ENCODE results near the gene CFAP91. TPM values are rescaled to one million over a fixed set of nuclear protein-coding genes. Genes with fewer than 3 reads are reported as not detected.

Gene CFAP91
- total and polyA plus RNA-seq, 3 experiments from 2014 or later: 0.45 to 0.77 (median 0.64) TPM

DNA sequence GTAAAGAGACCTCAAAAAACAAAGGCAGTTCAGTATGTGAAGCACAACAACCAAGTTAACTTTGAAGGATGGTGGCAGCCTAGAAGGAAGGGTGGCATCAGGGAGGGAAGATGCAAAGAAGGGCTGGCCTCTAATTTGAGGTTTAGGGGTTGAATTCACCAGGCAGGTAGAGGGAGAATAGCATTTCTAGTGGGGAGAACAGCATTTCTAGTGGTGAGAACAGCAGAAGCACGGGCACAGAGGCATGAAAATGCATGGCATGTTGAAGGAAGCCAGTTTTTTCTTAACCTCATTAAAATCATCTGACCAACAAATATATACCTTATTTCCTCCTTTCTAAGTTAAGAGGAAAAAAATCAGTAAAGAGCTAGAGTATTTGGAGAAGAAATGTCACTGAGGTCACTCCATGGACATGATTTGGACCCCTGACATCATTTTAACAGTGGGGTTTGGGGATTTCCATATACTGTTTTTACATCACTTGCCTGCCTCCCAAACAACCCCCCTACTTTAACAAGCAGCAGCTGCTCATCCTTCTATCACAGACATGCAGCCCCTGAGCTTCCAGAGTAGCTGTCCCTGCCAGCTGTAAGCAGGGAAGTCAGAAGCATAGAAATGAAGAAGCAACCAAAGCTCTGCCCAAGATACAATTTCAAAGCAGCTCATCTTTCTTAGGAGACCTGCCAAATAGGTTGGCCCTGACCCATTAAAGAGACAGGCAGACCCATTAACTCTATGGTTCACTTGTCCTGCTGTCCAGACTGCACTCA is 40.0 kb upstream of the CFAP91 start:
- Mint-ChIP-seq H3K4me1 (peaks cover 0 to 2% (median 0%) of the 10 kb centered on the region in 3 donors), H3K4me3 (no peak overlapping the region), H3K9me3 (no peaks in the 10 kb centered on the region), H3K27me3 (peaks cover 0 to 1% of the 10 kb centered on the region in 2 donors), H3K27ac (peak overlapping the region in 5 of 8 donors; percentile 29 to 82 (median 61)), H3K36me3 (peaks cover 0 to 25% (median 5%) of the 10 kb centered on the region in 3 donors)
- no peaks in the 10 kb centered on the region for H3K9me3 ChIP-seq (ENCODE audit: low read length)
- H3K27ac ChIP-seq (ENCODE audit: low read depth, low read length): no peak overlapping the region
- no peaks in the 10 kb centered on the region for H3K36me3 ChIP-seq (ENCODE audit: insufficient read depth, low read length)
- no peaks in the 10 kb centered on the region for H3K4me1 ChIP-seq (ENCODE audit: insufficient read depth, low read length)
- POLR2A ChIA-PET: no interaction called here
- no peak overlapping the region for H3K4me3 ChIP-seq (ENCODE audit: low read length)
- H3K27me3 ChIP-seq (ENCODE audit: insufficient read depth, low read length, poor library complexity, severe bottlenecking): no peaks in the 10 kb centered on the region
- CTCF ChIA-PET: no interaction called here
- no peak for DNase-seq

DNA sequence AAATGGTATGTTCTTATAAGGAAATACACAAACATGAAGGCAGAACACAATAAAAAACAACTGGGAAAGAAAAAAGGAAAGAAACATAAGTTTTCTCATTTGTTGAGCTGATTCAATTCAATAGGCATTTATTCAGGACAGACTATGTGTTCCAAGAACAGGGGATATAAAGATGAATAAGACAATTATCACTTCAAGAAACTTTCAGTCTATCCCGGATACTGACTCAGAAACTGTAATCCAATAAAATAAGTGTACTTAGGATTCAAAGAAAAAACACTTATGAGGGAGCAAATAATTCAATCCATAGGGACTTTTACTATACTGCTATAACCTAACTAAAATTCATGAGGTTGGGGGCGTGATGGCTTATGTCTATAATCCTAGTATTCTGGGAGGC is 38.9 kb upstream of the CFAP91 start:
- POLR2A ChIA-PET: no interaction called here
- H3K27me3 ChIP-seq (ENCODE audit: insufficient read depth, low read length, poor library complexity, severe bottlenecking): no peaks in the 10 kb centered on the region
- H3K27ac ChIP-seq (ENCODE audit: low read depth, low read length): no peak overlapping the region
- H3K9me3 ChIP-seq (ENCODE audit: low read length): no peaks in the 10 kb centered on the region
- Mint-ChIP-seq H3K27me3 (peaks cover 0 to 1% of the 10 kb centered on the region in 2 donors), H3K9me3 (no peaks in the 10 kb centered on the region), H3K36me3 (peaks cover 0 to 27% (median 5%) of the 10 kb centered on the region in 3 donors), H3K27ac (peak overlapping the region in 4 of 8 donors; percentile 5 to 83 (median 58)), H3K4me3 (no peak overlapping the region), H3K4me1 (peaks cover 0 to 2% (median 0%) of the 10 kb centered on the region in 3 donors)
- peaks cover 4% of the 10 kb centered on the region for H3K36me3 ChIP-seq (ENCODE audit: insufficient read depth, low read length)
- no peak for DNase-seq
- no peaks in the 10 kb centered on the region for H3K4me1 ChIP-seq (ENCODE audit: insufficient read depth, low read length)
- CTCF ChIA-PET: no interaction called here
- no peak overlapping the region for H3K4me3 ChIP-seq (ENCODE audit: low read length)

DNA sequence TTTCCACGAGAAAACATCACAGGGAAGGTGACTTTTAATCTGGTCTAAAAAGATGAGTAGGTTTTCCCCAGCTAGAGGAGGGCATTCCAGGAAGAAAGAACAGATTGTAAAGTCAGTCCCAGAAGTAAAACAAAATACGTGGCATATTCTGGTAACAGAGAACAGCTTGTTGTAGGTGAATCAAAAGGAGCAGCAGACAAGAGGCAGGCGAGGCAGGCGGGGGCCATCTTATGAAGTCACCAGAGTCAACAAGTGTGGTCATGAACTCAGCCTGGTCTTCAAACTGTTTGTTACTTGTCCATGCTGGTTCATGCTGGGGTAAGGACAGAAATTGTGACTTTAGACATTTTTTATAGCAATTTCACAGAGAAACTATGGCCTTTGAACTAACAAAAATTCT is 38.5 kb upstream of the CFAP91 start:
- peaks cover 4% of the 10 kb centered on the region for H3K36me3 ChIP-seq (ENCODE audit: insufficient read depth, low read length)
- ChIA-PET POLR2A (no interaction called here), CTCF (no interaction called here)
- no peak for DNase-seq
- H3K27ac ChIP-seq (ENCODE audit: low read depth, low read length): no peak overlapping the region
- Mint-ChIP-seq H3K4me3 (no peak overlapping the region), H3K27me3 (peaks cover 0 to 1% of the 10 kb centered on the region in 2 donors), H3K4me1 (peaks cover 0 to 2% (median 0%) of the 10 kb centered on the region in 3 donors), H3K27ac (peak overlapping the region in 1 of 8 donors; percentile 62), H3K9me3 (no peaks in the 10 kb centered on the region), H3K36me3 (peaks cover under 1 to 30% (median 4%) of the 10 kb centered on the region in 3 donors)
- H3K27me3 ChIP-seq (ENCODE audit: insufficient read depth, low read length, poor library complexity, severe bottlenecking): no peaks in the 10 kb centered on the region
- H3K4me3 ChIP-seq (ENCODE audit: low read length): no peak overlapping the region
- H3K4me1 ChIP-seq (ENCODE audit: insufficient read depth, low read length): no peaks in the 10 kb centered on the region
- H3K9me3 ChIP-seq (ENCODE audit: low read length): no peaks in the 10 kb centered on the region

DNA sequence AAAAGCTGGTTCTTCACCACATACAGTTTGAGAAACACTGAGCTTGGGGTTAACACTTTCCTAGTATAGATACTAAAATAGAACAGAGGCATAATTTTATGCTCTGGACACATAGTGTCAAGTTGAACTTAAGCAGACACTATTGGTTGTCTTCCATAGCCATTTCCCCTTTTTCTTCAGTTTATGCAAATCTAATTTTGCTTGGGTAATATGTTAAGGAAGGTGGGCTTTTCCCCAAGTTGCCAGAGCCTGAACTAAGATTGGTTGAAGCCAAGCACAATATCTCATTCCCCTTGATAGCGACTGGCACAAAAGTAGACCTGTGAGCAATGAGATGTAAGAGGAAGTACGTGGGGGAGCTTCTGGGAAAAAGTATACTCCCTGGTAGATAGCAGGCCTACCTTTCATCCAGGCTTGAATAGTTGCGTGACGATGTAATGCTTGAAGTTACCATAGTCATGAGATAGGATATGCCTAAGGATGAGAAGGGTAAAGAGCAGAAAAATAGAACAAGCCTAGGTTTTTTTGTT is 37.9 kb upstream of the CFAP91 start:
- no peak overlapping the region for H3K27ac ChIP-seq (ENCODE audit: low read depth, low read length)
- no peaks in the 10 kb centered on the region for H3K27me3 ChIP-seq (ENCODE audit: insufficient read depth, low read length, poor library complexity, severe bottlenecking)
- CTCF ChIA-PET: no interaction called here
- H3K9me3 ChIP-seq (ENCODE audit: low read length): no peaks in the 10 kb centered on the region
- H3K27ac Mint-ChIP-seq: peak overlapping the region in 4 of 8 donors; percentile 50 to 60 (median 51)
- H3K36me3 Mint-ChIP-seq: peaks cover 0 to 30% (median 3%) of the 10 kb centered on the region in 3 donors
- no peak for DNase-seq
- H3K9me3 Mint-ChIP-seq: no peaks in the 10 kb centered on the region
- H3K4me1 Mint-ChIP-seq: peaks cover 0 to 2% (median 2%) of the 10 kb centered on the region in 3 donors
- no peak overlapping the region for H3K4me3 Mint-ChIP-seq
- no peaks in the 10 kb centered on the region for H3K4me1 ChIP-seq (ENCODE audit: insufficient read depth, low read length)
- POLR2A ChIA-PET: no interaction called here
- no peak overlapping the region for H3K4me3 ChIP-seq (ENCODE audit: low read length)
- peaks cover 4% of the 10 kb centered on the region for H3K36me3 ChIP-seq (ENCODE audit: insufficient read depth, low read length)
- H3K27me3 Mint-ChIP-seq: peaks cover 0 to 1% of the 10 kb centered on the region in 2 donors

DNA sequence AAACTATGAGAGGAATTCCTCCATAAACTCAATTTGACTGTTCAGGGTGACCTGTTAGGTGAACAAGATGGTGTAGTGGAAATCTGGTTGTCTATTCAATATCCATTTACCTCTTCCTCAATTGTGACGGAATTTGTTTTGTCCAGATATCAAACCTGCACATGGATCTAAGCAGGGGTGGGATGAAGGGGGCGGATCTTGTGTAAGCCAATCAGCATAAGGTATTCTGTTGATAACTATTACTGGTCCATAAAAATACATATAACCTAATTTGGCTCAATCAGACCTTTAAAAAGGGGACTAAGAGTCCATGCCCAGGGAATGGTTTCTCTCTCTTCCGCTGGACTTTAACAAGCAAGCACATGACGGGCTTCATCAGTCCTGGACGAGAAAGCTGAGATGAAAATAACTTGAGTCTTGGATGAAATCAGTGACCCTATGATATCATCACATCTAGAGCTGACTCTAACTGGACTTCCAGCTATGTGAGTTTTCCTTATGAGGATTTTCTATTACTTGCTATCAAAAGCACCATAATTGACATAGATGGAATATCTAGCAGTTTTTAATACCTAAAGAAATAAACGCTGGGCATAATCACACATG is 36.8 kb upstream of the CFAP91 start:
- CTCF ChIA-PET: no interaction called here
- H3K27ac ChIP-seq (ENCODE audit: low read depth, low read length): no peak overlapping the region

DNA sequence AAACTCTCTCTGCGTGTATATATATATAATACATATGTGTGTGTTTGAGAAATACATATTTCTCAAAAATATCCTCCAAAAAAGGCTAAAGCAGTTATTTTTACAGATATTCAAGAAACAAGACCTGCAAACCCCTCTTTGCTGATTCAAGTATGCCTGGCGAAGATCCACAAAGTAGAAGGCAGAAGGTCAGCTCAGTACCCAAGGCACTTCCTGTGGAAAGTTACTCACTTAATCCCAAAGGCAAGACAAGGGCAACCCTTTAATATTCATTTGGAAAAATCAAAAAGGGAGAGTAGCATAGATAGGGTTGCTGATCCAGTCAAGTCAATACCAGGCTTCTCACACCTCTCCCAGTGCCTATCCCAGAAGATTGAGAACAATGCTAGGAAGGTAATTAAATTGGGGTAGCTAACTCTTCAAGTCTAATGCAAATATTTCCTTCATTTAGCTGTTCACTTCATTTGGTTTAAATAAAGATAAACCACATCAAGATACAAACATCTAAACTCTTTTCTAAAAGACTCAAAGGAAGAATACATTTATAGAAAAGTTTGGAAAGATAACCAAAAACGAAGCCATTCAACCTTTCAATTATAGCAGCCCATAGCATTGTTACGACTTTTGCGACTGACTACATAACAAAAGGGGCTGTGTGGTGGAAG is 32.8 kb upstream of the CFAP91 start:
- Mint-ChIP-seq H3K9me3 (no peaks in the 10 kb centered on the region), H3K27ac (peak overlapping the region in 4 of 8 donors; percentile 10 to 61 (median 22)), H3K4me3 (no peak overlapping the region), H3K4me1 (peaks cover 20 to 37% (median 31%) of the 10 kb centered on the region in 3 donors), H3K27me3 (no peaks in the 10 kb centered on the region), H3K36me3 (peaks cover 0 to 74% (median 19%) of the 10 kb centered on the region in 3 donors)
- ChIA-PET POLR2A (no interaction called here), CTCF (no interaction called here)
- no peaks in the 10 kb centered on the region for H3K9me3 ChIP-seq (ENCODE audit: low read length)
- H3K36me3 ChIP-seq (ENCODE audit: insufficient read depth, low read length): peaks cover 22% of the 10 kb centered on the region
- H3K4me3 ChIP-seq (ENCODE audit: low read length): no peak overlapping the region
- no peak overlapping the region for H3K27ac ChIP-seq (ENCODE audit: low read depth, low read length)
- H3K4me1 ChIP-seq (ENCODE audit: insufficient read depth, low read length): no peaks in the 10 kb centered on the region
- DNase-seq: no peak
- no peaks in the 10 kb centered on the region for H3K27me3 ChIP-seq (ENCODE audit: insufficient read depth, low read length, poor library complexity, severe bottlenecking)

More for the DNA sequence above, 36.8 kb upstream of the CFAP91 start:
- H3K9me3 Mint-ChIP-seq: no peaks in the 10 kb centered on the region
- no peak overlapping the region for H3K4me3 Mint-ChIP-seq
- peak overlapping the region in 3 of 8 donors; percentile 22 to 43 (median 29) for H3K27ac Mint-ChIP-seq
- POLR2A ChIA-PET: no interaction called here
- peaks cover 5 to 12% (median 6%) of the 10 kb centered on the region in 3 donors for H3K4me1 Mint-ChIP-seq
- Histone ChIP-seq H3K4me3 (ENCODE audit: low read length) (no peak overlapping the region), H3K4me1 (ENCODE audit: insufficient read depth, low read length) (no peaks in the 10 kb centered on the region), H3K36me3 (ENCODE audit: insufficient read depth, low read length) (peaks cover 7% of the 10 kb centered on the region), H3K27me3 (ENCODE audit: insufficient read depth, low read length, poor library complexity, severe bottlenecking) (no peaks in the 10 kb centered on the region), H3K9me3 (ENCODE audit: low read length) (no peaks in the 10 kb centered on the region)
- DNase-seq: no peak
- H3K27me3 Mint-ChIP-seq: no peaks in the 10 kb centered on the region
- H3K36me3 Mint-ChIP-seq: peaks cover 0 to 41% (median 4%) of the 10 kb centered on the region in 3 donors

DNA sequence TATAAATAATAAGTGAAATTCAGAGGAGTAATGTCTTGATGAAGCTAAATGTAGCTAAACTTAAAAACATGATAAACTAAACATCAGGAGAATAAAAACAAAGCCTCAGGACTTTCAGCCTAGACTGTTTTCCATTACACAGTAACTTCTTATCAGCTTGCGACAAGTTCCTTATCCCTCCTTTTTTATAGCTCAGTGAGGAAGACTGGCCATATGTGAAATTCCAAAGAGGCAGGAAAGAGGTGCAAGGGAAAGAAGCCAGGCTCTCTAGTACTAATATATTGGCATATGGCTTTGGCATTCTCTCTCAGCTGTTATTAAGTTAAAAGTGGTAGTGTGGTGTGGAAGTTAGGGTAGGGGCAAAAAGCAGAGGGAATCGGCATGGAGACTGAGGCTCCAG is 30.0 kb upstream of the CFAP91 start:
- peaks cover 22% of the 10 kb centered on the region for H3K36me3 ChIP-seq (ENCODE audit: insufficient read depth, low read length)
- H3K4me3 Mint-ChIP-seq: no peak overlapping the region

More for the DNA sequence above, 30.0 kb upstream of the CFAP91 start:
- Mint-ChIP-seq H3K27me3 (no peaks in the 10 kb centered on the region), H3K4me1 (peaks cover 42 to 61% (median 55%) of the 10 kb centered on the region in 3 donors), H3K9me3 (no peaks in the 10 kb centered on the region), H3K27ac (peak overlapping the region in 2 of 8 donors; percentile 18 to 21), H3K36me3 (peaks cover 0 to 74% (median 20%) of the 10 kb centered on the region in 3 donors)
- H3K4me1 ChIP-seq (ENCODE audit: insufficient read depth, low read length): peaks cover 14% of the 10 kb centered on the region
- H3K27me3 ChIP-seq (ENCODE audit: insufficient read depth, low read length, poor library complexity, severe bottlenecking): no peaks in the 10 kb centered on the region
- CTCF ChIA-PET: interaction anchor here (1.3 kb wide), 1 partner anchor 17 kb away, joined by 3 read pairs; no protein-coding TSS in a partner anchor
- POLR2A ChIA-PET: no interaction called here
- DNase-seq: no peak
- no peaks in the 10 kb centered on the region for H3K9me3 ChIP-seq (ENCODE audit: low read length)
- no peak overlapping the region for H3K4me3 ChIP-seq (ENCODE audit: low read length)
- no peak overlapping the region for H3K27ac ChIP-seq (ENCODE audit: low read depth, low read length)

Data from CD8-positive, alpha-beta memory T cell (primary cell).